Activated T-cell treated with anti-CD3 and anti-CD28 coated beads for 24 hours (primary cell): ENCODE results near the gene PEAR1.
A peak's percentile ranks its signal among the peaks of the same experiment; 100 is the strongest.

Source experiments
- DNase-seq: peaks from one replicate; pipeline ENCODE4 v3.0.0-alpha.2; 2020; ENCODE audit warnings: low read depth

PEAR1 gene

GRCh38 chr1:156859523-156860112 is 33.9 kb upstream of the PEAR1 start:
- DNase-seq, result no peak

- DNase-seq, result peak; percentile 51
Observed at GRCh38 chr1:156860113-156860627, 33.3 kb upstream of the PEAR1 start.

- peak; percentile 38 for DNase-seq
Observed at GRCh38 chr1:156860628-156861423, 32.7 kb upstream of the PEAR1 start, which contains the start of gene NTRK1. Gene NTRK1 (plus strand): TSS chr1:156860865. CDS start chr1:156860935, 70 bp downstream.

- no peak for DNase-seq
Observed at GRCh38 chr1:156862584-156862983, 30.9 kb upstream of the PEAR1 start.

GRCh38 chr1:156862997-156863599 is 30.4 kb upstream of the PEAR1 start:
- DNase-seq, result no peak

- DNase-seq, result no peak
Observed at GRCh38 chr1:156863631-156864030, 29.9 kb upstream of the PEAR1 start.

- DNase-seq, result no peak
Observed at GRCh38 chr1:156864796-156865195, 28.7 kb upstream of the PEAR1 start.

- no peak for DNase-seq
Observed at GRCh38 chr1:156865258-156865657, 28.3 kb upstream of the PEAR1 start.

GRCh38 chr1:156865865-156866248 is 27.7 kb upstream of the PEAR1 start:
- no peak for DNase-seq

- DNase-seq, result no peak
Observed at GRCh38 chr1:156866249-156866909, 27.1 kb upstream of the PEAR1 start.

- no peak for DNase-seq
Observed at GRCh38 chr1:156868341-156868740, 25.2 kb upstream of the PEAR1 start.

- DNase-seq, result no peak
Observed at GRCh38 chr1:156869455-156869854, 24.1 kb upstream of the PEAR1 start.

GRCh38 chr1:156873659-156874058 is 19.9 kb upstream of the PEAR1 start:
- DNase-seq, result no peak

GRCh38 chr1:156874142-156874541 is 19.4 kb upstream of the PEAR1 start:
- no peak for DNase-seq

GRCh38 chr1:156874572-156875340 is 18.8 kb upstream of the PEAR1 start:
- no peak for DNase-seq

GRCh38 chr1:156875341-156875615 is 18.2 kb upstream of the PEAR1 start:
- DNase-seq, result no peak

- no peak for DNase-seq
Observed at GRCh38 chr1:156876281-156876680, 17.2 kb upstream of the PEAR1 start.

GRCh38 chr1:156877433-156878170 is 15.9 kb upstream of the PEAR1 start:
- DNase-seq, result no peak

- DNase-seq, result no peak
Observed at GRCh38 chr1:156879876-156880275, 13.6 kb upstream of the PEAR1 start.

GRCh38 chr1:156880473-156880872 is 13.0 kb upstream of the PEAR1 start:
- no peak for DNase-seq

- DNase-seq, result no peak
Observed at GRCh38 chr1:156881101-156881500, 12.4 kb upstream of the PEAR1 start.
